HG03460 (cell line): ENCODE measurements around the gene SURF6.
"Not testable (repeated sequence)": the region's sequence is repeated elsewhere in the genome, so short reads cannot be mapped to it uniquely, and the experiment has no call there.

Experiments used
- ATAC-seq: cut with Tn5 transposase; IDR thresholded peaks from one replicate; pipeline ENCODE4 v1.9.1; 2021; ENCODE audit not compliant: unreplicated experiment

SURF6 gene

GRCh38 chr9:133348718-133349573, 13.0 kb upstream of the SURF6 start:
- ATAC-seq = no peak

GRCh38 chr9:133347985-133348717, 12.2 kb upstream of the SURF6 start, which contains the start of the genes MED22 and RPL7A:
Gene MED22 (minus strand): TSS chr9:133348131. CDS start chr9:133346662, 1,469 bp downstream.
Gene RPL7A (plus strand): TSS chr9:133348218. CDS start chr9:133348244, 26 bp downstream.
- peak; percentile 66 for ATAC-seq

- ATAC-seq = peak; percentile 18
Observed at GRCh38 chr9:133347515-133347984, 11.6 kb upstream of the SURF6 start.

GRCh38 chr9:133346021-133346785, 10.2 kb upstream of the SURF6 start:
- ATAC-seq = no peak

- no peak for ATAC-seq
Observed at GRCh38 chr9:133345596-133345995, 9.6 kb upstream of the SURF6 start.

- ATAC-seq = no peak
Observed at GRCh38 chr9:133344979-133345378, 9.0 kb upstream of the SURF6 start.

GRCh38 chr9:133344071-133344470, 8.1 kb upstream of the SURF6 start:
- ATAC-seq = no peak

GRCh38 chr9:133342570-133342969, 6.6 kb upstream of the SURF6 start:
- no peak for ATAC-seq

GRCh38 chr9:133342069-133342406, 6.0 kb upstream of the SURF6 start:
- no peak for ATAC-seq

GRCh38 chr9:133341369-133342068, 5.5 kb upstream of the SURF6 start:
- no peak for ATAC-seq

GRCh38 chr9:133340916-133341315, 4.9 kb upstream of the SURF6 start:
- ATAC-seq = no peak

GRCh38 chr9:133340256-133340655, 4.3 kb upstream of the SURF6 start:
- no peak for ATAC-seq

GRCh38 chr9:133339641-133340040, 3.7 kb upstream of the SURF6 start:
- ATAC-seq = no peak

- not testable (repeated sequence) for ATAC-seq
Observed at GRCh38 chr9:133334888-133335287, 1.1 kb downstream of the SURF6 start.

- no peak for ATAC-seq
Observed at GRCh38 chr9:133334161-133334560, 1.8 kb downstream of the SURF6 start.

- ATAC-seq = no peak
Observed at GRCh38 chr9:133333566-133333965, 2.4 kb downstream of the SURF6 start.

- no peak for ATAC-seq
Observed at GRCh38 chr9:133333011-133333410, 3.0 kb downstream of the SURF6 start.

- no peak for ATAC-seq
Observed at GRCh38 chr9:133332381-133332730, 3.6 kb downstream of the SURF6 start.

- ATAC-seq = no peak
Observed at GRCh38 chr9:133331641-133332380, 4.2 kb downstream of the SURF6 start.

- ATAC-seq = no peak
Observed at GRCh38 chr9:133331221-133331620, 4.8 kb downstream of the SURF6 start.
